Testis (tissue), 3 donors: ENCODE measurements around the gene BIK. TPM values are rescaled to one million over a fixed set of nuclear protein-coding genes. Genes with fewer than 3 reads are reported as not detected.

ENCODE experiments used
- DNase-seq: peaks from one replicate; pipeline ENCODE4 v3.0.0-alpha.2; 2019
- H3K27ac ChIP-seq, 2 donors: fragments of 200-600 bp; sonication (generic); one replicate each; pipeline ENCODE4 v1.5.1; 2019
- H3K27me3 ChIP-seq: fragments of 200-600 bp; sonication (generic); one replicate; pipeline ENCODE4 v1.5.1; 2019
- H3K36me3 ChIP-seq: fragments of 200-600 bp; sonication (generic); one replicate; pipeline ENCODE4 v1.5.1; 2017; ENCODE audit warnings: low read depth; ENCODE audit errors: missing control alignments
- H3K4me1 ChIP-seq: fragments of 200-600 bp; sonication (generic); one replicate; pipeline ENCODE4 v1.5.1; 2019
- H3K4me3 ChIP-seq, 2 donors: fragments of 200-600 bp; sonication (generic); one replicate each; pipeline ENCODE4 v1.5.1; 2017 to 2019
- H3K9me3 ChIP-seq: fragments of 200-600 bp; sonication (generic); one replicate; pipeline ENCODE4 v1.5.1; 2017
- CTCF ChIP-seq, 3 experiments: fragments of 450-650 bp in 2 of 3; fragments of 200-600 bp in 1 of 3; sonication (generic) in 1 of 3; IDR thresholded peaks; one replicate each; pipeline ENCODE4 v1.5.1; 2016 to 2019; ENCODE audit warnings: antibody characterized with exemption in 3 of 3, mild to moderate bottlenecking in 2 of 3, moderate library complexity in 1 of 3
- POLR2A ChIP-seq: fragments of 450-650 bp; IDR thresholded peaks from one replicate; pipeline ENCODE4 v1.6.1; 2017; ENCODE audit warnings: antibody characterized with exemption, mild to moderate bottlenecking, moderate library complexity
- WGBS, 2 donors: methylation state at CpG; one replicate each; pipeline ENCODE4 v1.1.5; 2018; 5-methylcytosine and 5-hydroxymethylcytosine counted together
- intact Hi-C: fragments of 100-400 bp; cut with DNase I; formaldehyde crosslinking; loops from one replicate; pipeline ENCODE4 v1.15.1; 2023; ENCODE audit warnings: low total_unique reads
- polyA plus RNA-seq: library from polyadenylated mRNA; stranded (reverse); fragments of 350-450 nt; fragmentation: Illumina TruSeq; extraction: RNeasy Lipid Tissue Mini Kit (QIAGEN cat#74804); gene quantifications from one replicate; pipeline ENCODE4 v1.2.3, GENCODE V29; 2014; ENCODE audit warnings: low read depth, low replicate concordance; ENCODE audit not compliant: insufficient read depth
- total RNA-seq, 2 donors: library from RNA; depleted of rRNA; stranded (reverse); fragments of >200 nt; gene quantifications; one replicate each; pipeline ENCODE4 v1.2.3, GENCODE V29; 2016

BIK gene
- total and polyA plus RNA-seq, 3 donors from 2014 or later: 2.5 to 9.6 (median 7.2) TPM

GRCh38 chr22:43092085-43092484 is 18.5 kb upstream of the BIK start:
- Histone ChIP-seq H3K27me3 (no peaks in the 10 kb centered on the region), H3K27ac (no peak overlapping the region), H3K36me3 (no peaks in the 10 kb centered on the region), H3K4me1 (peaks cover 5% of the 10 kb centered on the region), H3K4me3 (no peak overlapping the region), H3K9me3 (no peaks in the 10 kb centered on the region)
- DNase-seq: no peak
- WGBS, 2 donors: 71 to 89% methylated on average over 9 of the region's 9 CpGs
- intact Hi-C loops: no loop called here
- TF ChIP-seq POLR2A (no peak), CTCF (IDR thresholded peaks at IDR 0.05) (no peak)

GRCh38 chr22:43094085-43094484 is 16.5 kb upstream of the BIK start:
- Histone ChIP-seq H3K27ac (no peak overlapping the region), H3K36me3 (no peaks in the 10 kb centered on the region), H3K9me3 (no peaks in the 10 kb centered on the region), H3K4me1 (peaks cover 5% of the 10 kb centered on the region), H3K27me3 (no peaks in the 10 kb centered on the region), H3K4me3 (no peak overlapping the region)
- TF ChIP-seq POLR2A: no peak
- no peak for TF ChIP-seq CTCF (IDR thresholded peaks at IDR 0.05)
- intact Hi-C loops: no loop called here
- 59 to 76% methylated on average over 7 of the region's 7 CpGs for WGBS, 2 donors
- peak; percentile 20 for DNase-seq

GRCh38 chr22:43094551-43094950 is 16.0 kb upstream of the BIK start:
- TF ChIP-seq POLR2A: no peak
- TF ChIP-seq CTCF (IDR thresholded peaks at IDR 0.05): no peak
- no peak overlapping the region for H3K27ac ChIP-seq
- WGBS, 2 donors: 82 to 83% methylated on average over 4 of the region's 4 CpGs
- H3K27me3 ChIP-seq: no peaks in the 10 kb centered on the region
- DNase-seq: no peak
- intact Hi-C loops: no loop called here
- H3K9me3 ChIP-seq: no peaks in the 10 kb centered on the region
- H3K36me3 ChIP-seq: no peaks in the 10 kb centered on the region
- no peak overlapping the region for H3K4me3 ChIP-seq
- H3K4me1 ChIP-seq: peaks cover 5% of the 10 kb centered on the region

- intact Hi-C loops: no loop called here
- Histone ChIP-seq H3K27me3 (no peaks in the 10 kb centered on the region), H3K4me1 (peaks cover 5% of the 10 kb centered on the region), H3K27ac (no peak overlapping the region), H3K9me3 (no peaks in the 10 kb centered on the region), H3K36me3 (no peaks in the 10 kb centered on the region), H3K4me3 (no peak overlapping the region)
- WGBS, 2 donors: 80 to 93% methylated on average over 8 of the region's 8 CpGs
- DNase-seq: no peak
- TF ChIP-seq POLR2A: no peak
- no peak for TF ChIP-seq CTCF (IDR thresholded peaks at IDR 0.05)
Measured at GRCh38 chr22:43096420-43096819, 14.1 kb upstream of the BIK start.

- Histone ChIP-seq H3K4me3 (no peak overlapping the region), H3K27ac (no peak overlapping the region), H3K27me3 (no peaks in the 10 kb centered on the region), H3K4me1 (peaks cover 9% of the 10 kb centered on the region), H3K36me3 (no peaks in the 10 kb centered on the region), H3K9me3 (no peaks in the 10 kb centered on the region)
- TF ChIP-seq CTCF (IDR thresholded peaks at IDR 0.05) (no peak), POLR2A (no peak)
- intact Hi-C loops: no loop called here
- no peak for DNase-seq
- WGBS, 2 donors: 65 to 66% methylated on average over 4 of the region's 4 CpGs
Measured at GRCh38 chr22:43098356-43098755, 12.2 kb upstream of the BIK start.
